Stimulated activated CD8-positive, alpha-beta memory T cell treated with anti-CD3 and anti-CD28 coated beads, Interleukin-2, amount 100 ng/mL, for 1 hour (primary cell): ENCODE measurements around the gene KCNK15.
A peak's percentile ranks its signal among the peaks of the same experiment; 100 is the strongest.

Experiments
- DNase-seq, 2 donors: peaks; one replicate each; pipeline ENCODE4 v3.0.0-alpha.2; 2020; ENCODE audit warnings: low read depth in 2 of 2

Gene KCNK15

GRCh38 chr20:44715499-44716308 lies 30.0 kb upstream of the KCNK15 start:
- no peak for DNase-seq

GRCh38 chr20:44716309-44717106 lies 29.2 kb upstream of the KCNK15 start:
- DNase-seq = no peak

- no peak for DNase-seq
Measured at GRCh38 chr20:44717986-44718385, 27.7 kb upstream of the KCNK15 start.

- no peak for DNase-seq
Measured at GRCh38 chr20:44719841-44720240, 25.8 kb upstream of the KCNK15 start.

GRCh38 chr20:44720621-44720996 lies 25.1 kb upstream of the KCNK15 start:
- no peak for DNase-seq

- DNase-seq = no peak
Measured at GRCh38 chr20:44720997-44721784, 24.5 kb upstream of the KCNK15 start.

GRCh38 chr20:44721785-44722054 lies 23.9 kb upstream of the KCNK15 start:
- no peak for DNase-seq

- DNase-seq = no peak
Measured at GRCh38 chr20:44722990-44723389, 22.7 kb upstream of the KCNK15 start.

GRCh38 chr20:44723391-44723790 lies 22.3 kb upstream of the KCNK15 start:
- DNase-seq = no peak

GRCh38 chr20:44723798-44724362 lies 21.8 kb upstream of the KCNK15 start:
- no peak for DNase-seq

- no peak for DNase-seq
Measured at GRCh38 chr20:44724423-44725091, 21.1 kb upstream of the KCNK15 start.

GRCh38 chr20:44725837-44726236 lies 19.8 kb upstream of the KCNK15 start:
- DNase-seq = no peak

GRCh38 chr20:44727039-44727438 lies 18.6 kb upstream of the KCNK15 start:
- no peak for DNase-seq

- no peak for DNase-seq
Measured at GRCh38 chr20:44727651-44728050, 18.0 kb upstream of the KCNK15 start.

- no peak for DNase-seq
Measured at GRCh38 chr20:44728801-44729443, 16.7 kb upstream of the KCNK15 start.

GRCh38 chr20:44730441-44730840 lies 15.2 kb upstream of the KCNK15 start:
- DNase-seq = no peak

- DNase-seq = no peak
Measured at GRCh38 chr20:44731657-44732056, 14.0 kb upstream of the KCNK15 start.

- DNase-seq = no peak
Measured at GRCh38 chr20:44732327-44732726, 13.3 kb upstream of the KCNK15 start.

- peak in 1 of 2 donors; percentile 26 for DNase-seq
Measured at GRCh38 chr20:44733341-44734069, 12.2 kb upstream of the KCNK15 start.

- no peak for DNase-seq
Measured at GRCh38 chr20:44734938-44735337, 10.7 kb upstream of the KCNK15 start.

GRCh38 chr20:44735816-44736169 lies 9.9 kb upstream of the KCNK15 start:
- no peak for DNase-seq
